Stomach (tissue), 9 donors: Measurements from ENCODE around the gene C1QL3. TPM values are rescaled to one million over a fixed set of nuclear protein-coding genes. Genes with fewer than 3 reads are reported as not detected.

Experiments
- DNase-seq, 2 donors: peaks; one replicate each; pipeline versions ENCODE4 v3.0.0 to v3.0.0-alpha.2; 2013 to 2019
- H3K27ac ChIP-seq, 5 donors: fragments of 200-600 bp in 4 of 5; sonication (generic) in 4 of 5; one replicate each; pipeline ENCODE4 v1.5.1; 2013 to 2019; ENCODE audit warnings: mild to moderate bottlenecking in 1 of 5, moderate library complexity in 1 of 5
- H3K27me3 ChIP-seq, 3 donors: fragments of 200-600 bp; sonication (generic); one replicate each; pipeline ENCODE4 v1.5.1; 2017 to 2019; ENCODE audit warnings: mixed run types in 1 of 3
- H3K36me3 ChIP-seq, 4 donors: fragments of 200-600 bp; sonication (generic); 1 replicate in 3 of 4; 2 replicates in 1 of 4; pipeline ENCODE4 v1.5.1; 2016 to 2019
- H3K4me1 ChIP-seq, 4 donors: fragments of 200-600 bp; sonication (generic); one replicate each; pipeline ENCODE4 v1.5.1; 2016 to 2019
- H3K4me3 ChIP-seq, 4 donors: fragments of 200-600 bp; sonication (generic) in 3 of 4; one replicate each; pipeline ENCODE4 v1.5.1; 2016 to 2019; ENCODE audit warnings: mild to moderate bottlenecking in 1 of 4
- H3K9me3 ChIP-seq, 4 donors: fragments of 200-600 bp; sonication (generic); one replicate each; pipeline ENCODE4 v1.5.1; 2016 to 2019
- EP300 ChIP-seq: sonication (generic); formaldehyde crosslinking; IDR thresholded peaks from one replicate; pipeline ENCODE4 v1.6.1; 2017; ENCODE audit warnings: antibody characterized with exemption
- POLR2A ChIP-seq, 4 donors: fragments of 450-650 bp; IDR thresholded peaks; one replicate each; pipeline ENCODE4 v1.6.1; 2016; ENCODE audit warnings: antibody characterized with exemption in 4 of 4, control low read depth in 2 of 4, mild to moderate bottlenecking in 1 of 4, moderate library complexity in 1 of 4
- POLR2AphosphoS5 ChIP-seq, 3 donors: sonication (generic); formaldehyde crosslinking; IDR thresholded peaks; one replicate each; pipeline ENCODE4 v1.6.1; 2016; ENCODE audit warnings: antibody characterized with exemption in 3 of 3
- WGBS, 5 donors: extraction: QIAGEN DNeasy Blood & Tissue Kit in 3 of 5; methylation state at CpG; one replicate each; pipeline versions ENCODE4 v1.1.5 to v1.1.7; 2013 to 2018; 5-methylcytosine and 5-hydroxymethylcytosine counted together
- intact Hi-C: fragments of 100-400 bp; cut with DNase I; formaldehyde crosslinking; loops from one replicate; pipeline ENCODE4 v1.15.1; 2023; ENCODE audit warnings: low total_unique reads
- polyA plus RNA-seq, 3 donors: library from polyadenylated mRNA; stranded (reverse); fragments of 200-250 nt; gene quantifications; one replicate each; pipeline ENCODE4 v1.2.3, GENCODE V29; 2013
- total RNA-seq, 5 donors: library from RNA; depleted of rRNA; stranded (reverse); fragments of >200 nt; gene quantifications; one replicate each; pipeline versions ENCODE4 v1.1.0 to v1.2.3, GENCODE V29; 2014 to 2016
- TF ChIP-seq, protein P1 (sequence below), 7 experiments: fragments of 450-650 bp in 4 of 7; fragments of 200-600 bp in 3 of 7; sonication (generic) in 3 of 7; IDR thresholded peaks; one replicate each; pipeline ENCODE4 v1.5.1; 2016 to 2019; ENCODE audit warnings: antibody characterized with exemption in 7 of 7, control low read depth in 2 of 7, mild to moderate bottlenecking in 1 of 7
- donor health status: healthy with polysubstance abuse.
- donor health status: Bipolar disorder and iron deficiency.
- donor health status: healthy.

C1QL3 gene
- total and polyA plus RNA-seq, 8 donors, result 0.73 TPM; not detected in 7

GRCh38 chr10:16483241-16483917 lies 38.3 kb downstream of the C1QL3 start:
- Histone ChIP-seq H3K9me3 (no peaks in the 10 kb centered on the region), H3K4me1 (no peaks in the 10 kb centered on the region), H3K4me3 (no peak overlapping the region), H3K27me3 (no peaks in the 10 kb centered on the region), H3K27ac (no peak overlapping the region), H3K36me3 (peaks cover 0 to 30% (median 23%) of the 10 kb centered on the region in 4 donors)
- intact Hi-C loops, result no loop called here
- no peak for TF ChIP-seq EP300
- no peak for TF ChIP-seq POLR2AphosphoS5 (IDR thresholded peaks at IDR 0.05)
- TF ChIP-seq, protein P1, sequence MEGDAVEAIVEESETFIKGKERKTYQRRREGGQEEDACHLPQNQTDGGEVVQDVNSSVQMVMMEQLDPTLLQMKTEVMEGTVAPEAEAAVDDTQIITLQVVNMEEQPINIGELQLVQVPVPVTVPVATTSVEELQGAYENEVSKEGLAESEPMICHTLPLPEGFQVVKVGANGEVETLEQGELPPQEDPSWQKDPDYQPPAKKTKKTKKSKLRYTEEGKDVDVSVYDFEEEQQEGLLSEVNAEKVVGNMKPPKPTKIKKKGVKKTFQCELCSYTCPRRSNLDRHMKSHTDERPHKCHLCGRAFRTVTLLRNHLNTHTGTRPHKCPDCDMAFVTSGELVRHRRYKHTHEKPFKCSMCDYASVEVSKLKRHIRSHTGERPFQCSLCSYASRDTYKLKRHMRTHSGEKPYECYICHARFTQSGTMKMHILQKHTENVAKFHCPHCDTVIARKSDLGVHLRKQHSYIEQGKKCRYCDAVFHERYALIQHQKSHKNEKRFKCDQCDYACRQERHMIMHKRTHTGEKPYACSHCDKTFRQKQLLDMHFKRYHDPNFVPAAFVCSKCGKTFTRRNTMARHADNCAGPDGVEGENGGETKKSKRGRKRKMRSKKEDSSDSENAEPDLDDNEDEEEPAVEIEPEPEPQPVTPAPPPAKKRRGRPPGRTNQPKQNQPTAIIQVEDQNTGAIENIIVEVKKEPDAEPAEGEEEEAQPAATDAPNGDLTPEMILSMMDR (IDR thresholded peaks at IDR 0.05), result no peak
- no peak for TF ChIP-seq POLR2A (IDR thresholded peaks at IDR 0.05)
- no peak for DNase-seq
- WGBS, 5 donors, result 88 to 94% (median 92%) methylated on average over 11 of the region's 11 CpGs

- Histone ChIP-seq H3K4me3 (no peak overlapping the region), H3K36me3 (peaks cover 0 to 8% (median 4%) of the 10 kb centered on the region in 4 donors), H3K9me3 (no peaks in the 10 kb centered on the region), H3K27ac (no peak overlapping the region), H3K4me1 (no peaks in the 10 kb centered on the region), H3K27me3 (no peaks in the 10 kb centered on the region)
- 56 to 63% (median 63%) methylated on average over 5 of the region's 5 CpGs for WGBS, 5 donors
- intact Hi-C loops, result no loop called here
- no peak for DNase-seq
- TF ChIP-seq, protein P1 (IDR thresholded peaks at IDR 0.05), result no peak
- TF ChIP-seq POLR2AphosphoS5 (IDR thresholded peaks at IDR 0.05) (no peak), POLR2A (IDR thresholded peaks at IDR 0.05) (no peak), EP300 (no peak)
Measured at GRCh38 chr10:16481052-16481728, 40.5 kb downstream of the C1QL3 start.

DNA sequence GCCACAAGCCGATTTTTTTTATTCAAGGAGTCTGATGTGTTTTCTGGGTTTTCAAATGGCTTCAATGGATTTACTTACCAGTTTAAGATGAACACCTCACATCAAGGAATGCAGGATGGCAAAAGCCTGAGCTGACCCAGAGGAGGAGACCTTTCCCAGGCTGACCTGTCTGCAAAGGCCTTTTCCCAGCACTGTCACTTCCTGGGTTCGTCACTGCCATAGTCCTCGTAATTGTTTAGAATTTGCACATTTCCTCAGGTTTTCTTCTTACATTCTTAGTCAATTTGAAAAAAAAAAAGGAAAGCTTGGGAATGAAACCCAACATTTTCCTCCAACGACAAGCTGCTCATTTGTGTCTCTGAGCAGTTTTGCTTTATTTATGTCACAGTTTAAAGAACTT lies 42.9 kb downstream of the C1QL3 start:
- Histone ChIP-seq H3K27ac (no peak overlapping the region), H3K4me3 (no peak overlapping the region), H3K4me1 (no peaks in the 10 kb centered on the region), H3K36me3 (no peaks in the 10 kb centered on the region), H3K9me3 (no peaks in the 10 kb centered on the region), H3K27me3 (no peaks in the 10 kb centered on the region)
- WGBS, 5 donors, result 83 to 93% (median 89%) methylated on average over 4 of the region's 4 CpGs
- DNase-seq, result no peak
- intact Hi-C loops, result no loop called here
- TF ChIP-seq POLR2AphosphoS5 (IDR thresholded peaks at IDR 0.05) (no peak), EP300 (no peak), POLR2A (IDR thresholded peaks at IDR 0.05) (no peak)
- TF ChIP-seq, protein P1 (IDR thresholded peaks at IDR 0.05), result no peak

- 64 to 77% (median 73%) methylated on average over 1 of the region's 1 CpG for WGBS, 5 donors
- TF ChIP-seq EP300 (no peak), POLR2AphosphoS5 (IDR thresholded peaks at IDR 0.05) (no peak), POLR2A (IDR thresholded peaks at IDR 0.05) (no peak)
- TF ChIP-seq, protein P1 (IDR thresholded peaks at IDR 0.05), result no peak
- intact Hi-C loops, result no loop called here
Measured at GRCh38 chr10:16477757-16478156, 43.9 kb downstream of the C1QL3 start.

More at GRCh38 chr10:16477757-16478156, 43.9 kb downstream of the C1QL3 start:
- no peak for DNase-seq
- no peaks in the 10 kb centered on the region for H3K4me1 ChIP-seq
- no peaks in the 10 kb centered on the region for H3K36me3 ChIP-seq
- no peaks in the 10 kb centered on the region for H3K27me3 ChIP-seq
- no peaks in the 10 kb centered on the region for H3K9me3 ChIP-seq
- H3K4me3 ChIP-seq, result no peak overlapping the region
- no peak overlapping the region for H3K27ac ChIP-seq
